Right kidney (tissue), 1 donor: ENCODE results near the gene TEX19.

Experiments used
- DNase-seq: peaks from one replicate; pipeline ENCODE4 v3.0.0-alpha.2; 2016

The TEX19 gene

DNA sequence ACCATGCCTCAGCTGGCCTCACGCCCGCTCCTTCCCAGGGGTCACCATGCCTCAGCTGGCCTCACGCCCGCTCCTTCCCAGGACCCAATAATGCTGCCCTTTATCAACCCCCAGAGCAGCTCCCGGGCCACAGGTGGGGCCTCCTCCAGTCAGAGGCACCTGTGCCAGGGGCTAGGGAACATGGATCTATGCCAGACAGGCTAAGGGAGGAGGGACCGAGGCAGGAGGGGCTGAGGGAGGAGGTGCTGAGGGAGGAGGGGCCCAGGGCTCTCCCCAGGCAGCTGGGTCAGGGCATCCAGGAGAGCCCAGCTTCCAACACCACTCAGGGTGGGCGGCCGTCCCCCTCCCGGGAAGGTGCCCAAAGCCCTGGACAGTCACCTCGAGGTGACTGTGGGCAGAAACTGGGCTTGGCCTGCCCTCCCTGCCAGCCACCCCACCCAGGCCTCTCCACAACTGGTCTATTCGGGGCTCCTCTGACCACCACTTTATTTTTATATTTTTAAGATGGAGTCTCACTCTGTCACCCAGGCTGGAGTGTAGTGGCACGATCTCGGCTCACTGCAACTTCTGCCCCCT, 31.9 kb downstream of the TEX19 start:
- DNase-seq, result no peak

- DNase-seq, result no peak
Measured at GRCh38 chr17:82391496-82392066, 32.5 kb downstream of the TEX19 start.

GRCh38 chr17:82392209-82392920, 33.3 kb downstream of the TEX19 start:
- no peak for DNase-seq

GRCh38 chr17:82392941-82393340, 33.9 kb downstream of the TEX19 start:
- DNase-seq, result no peak

DNA sequence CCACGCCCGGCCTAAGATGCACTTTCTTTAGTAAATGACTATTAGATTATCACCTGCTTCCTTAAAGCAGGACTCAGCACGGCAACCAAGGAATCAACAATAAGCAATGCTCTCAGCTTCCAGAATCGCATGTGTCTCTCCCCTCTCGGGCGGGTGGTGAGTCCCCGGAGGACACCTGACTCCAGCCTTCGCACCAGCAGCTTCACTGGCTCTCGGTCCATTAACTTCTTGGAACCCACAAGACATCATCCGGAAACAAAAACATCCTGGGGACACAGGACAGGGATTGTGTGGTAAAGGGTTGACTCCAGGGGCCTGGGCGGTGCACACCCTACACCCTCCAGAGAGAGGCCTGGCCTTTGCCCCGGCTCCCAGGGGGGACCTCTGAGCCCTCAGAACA, 35.2 kb downstream of the TEX19 start:
- DNase-seq, result no peak

GRCh38 chr17:82396601-82397435, 37.8 kb downstream of the TEX19 start:
- DNase-seq, result no peak

GRCh38 chr17:82397449-82398335, 38.6 kb downstream of the TEX19 start:
- DNase-seq, result no peak

- DNase-seq, result no peak
Measured at GRCh38 chr17:82399041-82399441, 40.0 kb downstream of the TEX19 start.

DNA sequence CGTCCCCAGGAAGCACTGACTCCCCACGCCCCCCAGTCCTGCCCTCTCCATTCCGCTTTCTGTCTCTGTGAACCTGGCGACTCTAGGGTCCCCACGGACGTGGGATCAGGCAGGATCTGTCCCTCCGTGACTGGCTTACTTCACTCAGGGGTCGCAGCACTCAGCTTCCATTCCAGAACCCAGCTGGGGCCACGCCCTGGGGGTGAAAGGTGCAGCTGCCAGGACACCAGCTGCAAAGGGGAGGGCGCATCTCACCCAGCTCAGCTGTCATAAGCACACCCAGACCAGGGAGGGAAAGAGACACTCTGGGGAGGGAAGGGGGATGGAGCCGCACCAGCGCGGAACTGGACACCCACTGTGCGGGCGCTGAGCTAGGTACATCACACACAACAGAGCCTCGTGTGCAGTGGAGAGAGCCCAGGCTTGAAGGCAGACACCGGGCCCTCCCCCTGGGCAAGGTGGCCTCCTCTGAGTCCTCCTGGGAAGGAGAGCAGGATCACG, 40.6 kb downstream of the TEX19 start:
- no peak for DNase-seq

- no peak for DNase-seq
Measured at GRCh38 chr17:82400206-82400605, 41.2 kb downstream of the TEX19 start.

- DNase-seq, result no peak
Measured at GRCh38 chr17:82400830-82401229, 41.8 kb downstream of the TEX19 start.

DNA sequence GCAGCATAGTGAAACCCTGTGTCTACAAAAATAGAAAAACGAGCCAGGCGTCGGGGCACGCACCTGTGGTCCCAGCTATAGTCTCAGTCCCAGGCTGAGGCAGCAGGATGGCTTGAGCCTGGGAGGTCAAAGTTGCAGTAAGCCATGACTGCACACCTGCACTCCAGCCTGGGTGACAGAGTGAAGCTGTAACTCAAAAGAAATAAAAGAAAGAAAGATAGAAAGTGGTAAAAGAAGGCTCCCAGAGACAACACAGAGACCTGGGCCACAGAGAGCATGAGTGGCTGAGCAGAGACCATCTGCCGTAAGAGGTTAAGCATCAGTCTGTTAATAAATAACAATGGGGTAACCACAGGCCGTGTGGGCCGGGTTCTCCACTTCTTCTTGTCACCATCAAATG, 43.8 kb downstream of the TEX19 start:
- no peak for DNase-seq

DNA sequence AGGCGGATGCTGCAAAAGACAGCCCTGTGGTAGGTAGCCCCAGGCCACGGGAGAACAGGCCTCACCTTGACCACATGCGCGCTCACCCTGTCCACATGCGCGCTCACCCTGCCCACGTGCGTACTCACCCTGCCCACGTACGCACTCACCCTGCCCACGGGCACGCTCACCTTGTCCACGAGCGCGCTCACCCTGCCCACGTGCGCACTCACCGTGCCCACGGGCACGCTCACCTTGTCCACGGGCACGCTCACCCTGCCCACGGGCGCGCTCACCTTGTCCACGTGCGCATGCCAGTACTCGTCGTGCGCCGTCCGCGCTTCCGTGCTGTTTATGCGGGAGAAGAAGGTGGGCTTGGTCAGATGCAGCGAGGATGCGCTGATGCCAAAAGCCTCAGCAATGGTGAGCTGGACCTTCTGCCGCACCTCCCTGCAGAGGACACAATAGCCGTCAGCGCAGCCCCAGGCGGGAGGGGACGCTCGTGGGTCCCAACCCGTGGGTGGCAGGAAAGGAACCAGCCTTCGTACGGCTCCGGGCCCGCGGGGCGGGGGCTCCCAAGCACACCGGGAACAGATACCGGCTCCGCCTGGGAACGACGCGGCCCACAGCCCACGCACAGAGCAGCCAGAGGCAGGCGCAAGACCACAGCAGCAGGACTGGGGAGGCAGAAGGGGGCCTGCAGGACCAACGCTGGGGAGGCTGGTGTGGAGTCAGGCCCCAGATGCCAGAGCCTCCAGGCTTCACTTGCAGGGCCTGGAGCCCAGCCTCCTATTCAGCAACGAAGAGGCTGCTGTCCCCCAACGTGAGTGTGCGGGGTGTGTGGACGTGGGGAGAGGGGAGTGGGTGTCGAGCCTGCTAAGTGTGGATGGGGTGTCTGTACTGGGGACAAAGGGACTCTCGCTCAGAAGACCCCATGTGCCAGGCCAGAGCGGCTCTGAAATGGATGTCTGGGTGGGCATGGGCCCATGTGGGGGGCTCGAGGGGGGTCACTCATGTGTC, 44.9 kb downstream of the TEX19 start:
- no peak for DNase-seq

DNA sequence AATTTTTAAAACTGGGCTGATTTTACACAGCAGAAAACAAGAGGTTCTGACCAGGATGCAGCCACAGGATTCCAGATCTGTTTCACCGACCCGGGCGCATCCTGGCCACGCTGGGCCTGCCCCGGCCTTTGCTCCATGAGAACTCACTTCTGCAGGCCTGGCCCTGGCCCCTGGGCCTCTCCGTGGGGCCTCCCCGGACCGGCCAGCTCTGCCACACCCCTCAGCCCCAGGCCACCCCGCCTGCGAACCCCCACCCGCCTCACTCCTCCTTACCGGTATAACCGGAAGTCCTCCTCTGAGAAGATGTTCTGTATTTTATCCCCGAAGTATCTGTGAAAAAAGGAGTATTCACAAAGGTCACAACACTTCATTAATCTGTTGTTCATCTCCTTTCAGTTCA, 46.0 kb downstream of the TEX19 start:
- DNase-seq, result no peak

DNA sequence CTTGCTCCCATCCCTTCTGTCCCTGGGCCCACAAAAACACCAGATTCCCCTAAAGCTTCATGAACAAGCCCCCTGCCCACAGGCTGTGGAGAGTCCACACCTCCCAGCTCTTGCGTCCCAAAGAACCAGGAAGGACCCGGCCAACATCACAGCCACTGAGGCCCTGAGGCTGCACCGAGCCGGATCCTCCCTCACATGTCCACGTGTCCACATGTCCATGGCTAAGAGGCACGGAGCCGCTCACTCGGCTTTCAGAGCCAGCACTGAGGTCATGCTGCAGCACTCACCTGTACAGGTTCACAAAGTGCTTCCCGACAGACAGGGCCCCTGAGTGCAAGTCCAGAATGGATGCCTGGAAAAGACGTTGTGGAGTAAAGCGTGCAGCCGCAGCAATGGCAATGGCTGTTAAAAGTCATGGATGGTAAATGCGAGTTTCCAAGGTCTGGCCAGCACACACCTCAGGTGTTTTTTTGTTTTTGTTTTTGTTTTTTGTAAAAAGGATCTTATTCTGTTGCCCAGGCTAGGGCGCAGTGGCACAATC, 47.2 kb downstream of the TEX19 start:
- DNase-seq, result no peak

- no peak for DNase-seq
Measured at GRCh38 chr17:82407255-82407654, 48.2 kb downstream of the TEX19 start.

- DNase-seq, result no peak
Measured at GRCh38 chr17:82408288-82408937, 49.4 kb downstream of the TEX19 start.

DNA sequence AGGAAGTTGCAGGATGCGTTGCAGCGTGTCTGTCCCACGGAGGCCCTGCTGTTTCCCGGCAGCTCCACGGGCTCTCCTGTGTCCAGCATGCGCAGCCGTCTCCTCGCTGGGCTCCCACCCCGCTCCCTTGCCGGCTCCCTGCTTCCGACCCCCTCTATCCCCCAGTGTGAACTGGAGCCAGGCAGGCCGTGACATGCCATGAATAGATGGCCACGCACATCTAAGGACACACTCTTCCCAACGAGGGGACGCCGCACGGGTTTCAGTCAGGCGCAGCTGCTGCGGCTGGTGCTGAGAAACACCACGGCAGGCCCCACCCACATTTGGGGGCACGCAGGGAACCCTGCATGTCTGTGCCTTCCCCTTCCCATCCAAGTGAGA, 49.9 kb downstream of the TEX19 start:
- DNase-seq, result no peak

GRCh38 chr17:82410014-82410716, 51.1 kb downstream of the TEX19 start:
- DNase-seq, result no peak
